HG03039 (cell line): ENCODE results near the gene CDH23.

ENCODE experiments used
- ATAC-seq: cut with Tn5 transposase; IDR thresholded peaks from one replicate; pipeline ENCODE4 v1.9.1; 2021; ENCODE audit warnings: mild to moderate bottlenecking, moderate library complexity; ENCODE audit not compliant: unreplicated experiment

Gene CDH23

GRCh38 chr10:71437537-71438092, 40.9 kb downstream of the CDH23 start:
- no peak for ATAC-seq

DNA sequence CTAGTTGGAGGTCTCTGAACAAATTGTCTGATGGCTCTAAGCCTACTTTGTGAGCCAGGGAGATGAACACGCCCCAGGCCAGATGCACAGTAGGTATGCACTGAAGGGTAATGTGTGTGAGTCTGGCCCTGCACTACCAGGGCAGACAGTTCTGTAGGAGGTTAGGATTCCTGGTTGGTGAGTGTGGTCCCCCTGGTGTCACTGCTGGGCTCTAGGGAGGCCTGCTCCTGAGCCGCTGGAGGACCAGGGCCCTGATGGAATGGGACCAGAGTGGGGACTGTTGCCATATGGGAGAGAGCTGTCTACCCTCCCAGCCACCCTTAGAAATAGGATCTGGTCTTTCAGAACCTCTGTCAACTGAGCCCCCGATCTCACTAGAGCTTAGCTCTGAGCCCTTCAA, 42.0 kb downstream of the CDH23 start:
- ATAC-seq, result no peak

DNA sequence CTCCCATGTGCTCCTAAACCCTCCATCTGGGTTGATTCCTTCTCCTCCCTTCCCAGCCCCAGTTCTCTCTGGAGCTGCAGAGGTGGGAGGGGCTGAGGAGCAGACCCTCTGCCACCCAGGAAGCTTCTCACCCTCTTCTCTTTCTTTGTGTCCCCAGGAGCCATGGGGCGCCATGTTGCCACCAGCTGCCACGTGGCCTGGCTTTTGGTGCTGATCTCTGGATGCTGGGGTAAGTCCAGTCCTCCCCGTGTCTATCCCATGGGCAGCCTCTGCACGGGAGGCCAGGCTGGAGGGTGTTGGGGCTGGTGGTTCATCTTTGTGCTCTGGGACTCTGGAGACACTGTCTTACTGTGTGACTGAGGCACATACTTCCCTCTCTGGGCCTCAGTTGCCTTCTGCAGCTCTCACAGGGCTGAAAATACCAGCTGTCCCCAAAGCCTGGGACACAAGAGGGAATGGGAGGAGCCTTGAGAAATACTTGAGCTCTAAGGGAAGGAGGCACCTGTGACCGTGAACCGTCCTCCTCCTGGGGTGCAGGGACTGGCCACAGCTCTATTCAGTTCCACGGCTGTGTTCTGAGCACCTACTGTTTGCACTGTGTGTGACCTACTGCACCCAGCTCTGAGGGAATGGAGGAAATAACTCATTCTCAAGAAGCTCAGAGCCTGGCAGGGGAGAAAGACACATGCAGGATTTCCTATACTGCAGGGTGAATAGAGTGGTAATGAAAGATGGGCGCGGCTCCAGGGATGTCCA, 43.1 kb downstream of the CDH23 start:
- ATAC-seq, result no peak

DNA sequence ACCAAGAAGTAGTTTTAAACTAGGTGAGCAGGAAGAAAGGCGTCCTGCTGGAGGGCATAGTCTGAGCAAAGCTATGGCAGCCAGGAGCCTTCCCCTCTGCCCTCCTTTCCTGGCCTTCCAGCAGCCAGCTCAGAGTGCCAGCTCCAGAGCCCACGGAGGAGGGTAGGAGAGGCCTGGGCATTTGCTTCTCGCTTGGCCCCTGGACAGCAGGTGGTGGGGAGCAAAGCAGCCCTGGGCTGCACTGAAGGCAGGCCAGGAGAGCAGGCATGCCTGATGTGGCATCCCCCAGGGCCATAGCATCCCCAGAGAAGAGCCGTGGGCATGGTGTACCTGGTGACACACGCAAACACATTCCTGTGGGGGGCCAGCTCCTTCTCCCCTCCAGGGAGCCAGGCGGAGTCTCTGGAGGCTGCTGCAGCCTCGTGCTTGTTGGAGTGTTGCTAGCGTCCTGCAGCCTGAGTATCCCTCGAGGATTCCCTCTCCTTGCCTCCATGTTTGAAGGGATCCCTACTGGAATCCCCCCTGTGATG, 43.9 kb downstream of the CDH23 start:
- no peak for ATAC-seq

DNA sequence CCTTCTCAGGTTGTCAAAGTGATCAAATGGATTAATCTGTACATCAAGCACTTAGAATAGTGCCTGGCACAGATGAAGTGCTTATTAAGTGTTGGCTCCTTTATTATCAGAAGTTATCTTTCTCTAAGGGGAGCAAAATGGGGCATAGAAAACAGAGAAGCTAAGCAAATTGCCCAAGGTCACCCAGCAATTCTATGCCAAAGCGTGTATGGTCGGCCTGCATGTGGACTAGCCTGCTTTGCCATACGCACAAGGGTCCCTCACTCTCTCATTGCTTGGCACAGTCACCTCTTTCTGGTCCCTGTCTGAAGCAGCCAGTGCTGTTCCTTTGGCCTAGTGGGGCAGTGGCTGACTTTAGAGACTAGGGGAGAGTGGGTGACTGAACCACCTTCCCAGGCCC, 45.3 kb downstream of the CDH23 start:
- ATAC-seq, result no peak

DNA sequence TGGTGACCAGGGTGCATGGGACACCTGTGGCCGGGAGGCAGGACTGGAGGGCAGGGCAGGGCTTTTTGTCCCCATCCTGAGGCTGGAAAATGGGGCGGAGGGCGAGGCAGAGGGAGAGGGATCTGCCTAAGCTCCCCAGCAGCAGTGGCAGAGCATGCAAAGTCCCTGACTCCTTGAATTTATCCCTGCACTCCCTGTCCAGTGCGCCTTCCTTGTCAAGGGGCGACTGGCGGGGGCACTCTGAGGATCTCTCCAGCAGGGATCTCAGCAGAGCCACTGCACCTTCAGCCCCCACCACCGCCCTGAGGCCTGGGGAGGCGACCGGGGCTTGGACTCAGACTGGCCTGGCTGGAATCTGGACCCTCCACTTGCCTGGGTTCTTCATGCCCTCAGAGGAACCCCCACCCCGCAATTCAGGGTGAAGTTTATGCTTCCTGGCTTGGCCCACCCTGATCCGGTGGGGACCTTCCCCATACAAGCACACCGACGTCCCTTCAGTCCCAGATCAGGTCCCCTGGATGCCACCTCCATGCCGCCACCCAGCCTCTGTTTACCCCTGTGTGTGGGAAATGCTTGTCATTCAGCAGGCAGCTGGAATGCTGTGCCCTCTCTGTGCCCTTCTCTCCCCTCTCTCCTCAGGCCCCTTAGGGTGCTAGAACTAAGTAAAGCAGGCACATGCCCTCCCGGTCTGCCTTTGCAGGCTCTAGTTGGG, 46.3 kb downstream of the CDH23 start:
- no peak for ATAC-seq

GRCh38 chr10:71443676-71444075, 47.0 kb downstream of the CDH23 start:
- no peak for ATAC-seq

DNA sequence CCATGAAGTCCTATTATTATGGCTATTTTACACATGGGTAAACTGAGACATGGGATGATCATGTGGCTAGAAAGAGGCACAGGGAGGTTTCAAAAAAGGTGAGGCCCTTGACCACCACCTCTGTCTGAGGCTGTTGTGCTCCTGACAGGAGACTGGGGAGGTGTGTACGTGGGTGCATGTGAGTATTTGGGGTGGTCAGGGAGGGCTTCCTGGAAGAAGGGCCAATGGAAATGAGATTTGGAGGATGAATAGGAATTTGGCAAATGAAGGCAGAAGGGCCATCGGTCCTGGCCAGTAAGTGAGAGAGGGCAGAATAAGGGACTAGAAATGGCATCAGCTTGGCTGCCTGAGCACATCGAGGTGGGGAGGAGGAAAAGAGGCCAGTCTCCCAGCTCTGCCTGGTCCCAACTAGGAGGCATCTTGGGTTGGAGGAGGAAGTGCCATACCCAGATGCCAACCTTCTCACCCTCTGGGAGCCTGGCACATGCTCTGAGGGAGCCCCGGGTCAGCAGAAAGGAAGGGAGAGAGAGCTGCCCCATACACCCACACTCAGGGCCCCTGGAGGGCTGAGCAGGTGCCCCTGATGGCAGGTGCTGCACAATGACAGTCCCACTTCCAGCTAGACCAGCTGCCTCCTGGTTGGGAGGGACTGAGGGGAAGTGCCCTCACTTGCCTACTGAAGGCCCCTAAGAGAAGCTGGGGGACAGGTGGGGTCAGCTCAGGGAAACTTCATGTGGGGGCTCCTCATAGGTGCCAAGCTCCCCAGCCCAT, 47.7 kb downstream of the CDH23 start:
- ATAC-seq, result no peak

DNA sequence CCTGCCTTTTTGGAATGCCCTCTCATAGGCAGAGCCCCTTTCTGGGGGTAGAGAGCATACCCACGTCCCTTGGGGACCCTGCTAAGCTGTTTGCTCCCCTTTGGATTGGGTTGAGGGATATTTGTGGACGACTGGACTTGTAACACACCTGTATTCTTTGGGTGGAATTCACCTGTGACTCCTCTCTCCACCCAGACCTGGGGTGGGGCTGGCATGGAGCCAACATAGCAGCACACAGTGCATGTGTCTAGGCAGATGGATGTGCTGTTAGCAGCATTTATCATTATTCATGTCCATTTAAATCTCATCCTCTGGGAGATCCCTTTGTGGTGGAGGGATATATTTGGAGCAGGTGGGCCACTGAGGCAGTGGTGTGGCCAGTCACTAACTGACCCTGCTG, 51.0 kb downstream of the CDH23 start:
- ATAC-seq, result no peak

GRCh38 chr10:71448146-71448545, 51.4 kb downstream of the CDH23 start:
- no peak for ATAC-seq

- no peak for ATAC-seq
These were observed 52.3 kb downstream of the CDH23 start for GRCh38 chr10:71449026-71449425.

DNA sequence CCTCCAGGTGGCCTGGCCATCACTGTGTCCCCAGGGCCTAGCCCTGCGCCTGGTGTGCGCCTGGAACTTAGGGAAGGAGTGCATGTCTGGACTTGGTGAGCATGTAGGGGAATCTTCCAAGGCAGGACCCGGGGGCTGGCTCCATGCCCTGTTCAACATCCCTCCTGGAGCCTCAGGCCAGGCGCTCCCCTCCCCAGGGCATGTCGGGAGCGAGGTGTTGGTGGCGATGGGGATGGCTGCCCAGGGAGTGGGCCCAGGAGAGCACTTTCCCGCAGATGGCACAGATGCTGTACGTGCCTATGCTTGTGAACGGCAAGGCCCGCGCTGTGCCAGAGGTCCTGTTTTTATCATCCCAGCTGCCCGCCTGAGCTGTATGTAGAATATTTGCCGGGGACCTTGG, 55.0 kb downstream of the CDH23 start:
- no peak for ATAC-seq

DNA sequence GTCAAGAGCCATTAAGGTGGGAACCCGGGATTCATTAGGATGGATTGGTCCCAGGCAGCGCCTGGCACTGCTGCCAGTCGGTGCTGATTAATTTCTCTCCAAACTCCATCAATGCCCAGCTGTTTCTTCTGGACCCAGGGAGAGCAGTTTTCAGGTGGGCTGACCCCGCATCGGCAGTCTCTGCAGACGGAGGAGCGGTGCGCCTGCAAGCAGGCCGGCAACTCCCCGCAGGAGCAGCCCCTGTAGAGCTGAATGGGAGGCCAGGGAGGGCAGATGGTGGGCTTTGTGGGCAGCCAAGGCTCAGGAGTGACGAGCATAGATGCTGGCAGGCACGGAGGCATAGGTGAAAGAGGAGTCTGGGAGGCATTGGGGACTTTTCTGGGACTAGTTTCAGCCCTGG, 56.5 kb downstream of the CDH23 start:
- ATAC-seq, result no peak

DNA sequence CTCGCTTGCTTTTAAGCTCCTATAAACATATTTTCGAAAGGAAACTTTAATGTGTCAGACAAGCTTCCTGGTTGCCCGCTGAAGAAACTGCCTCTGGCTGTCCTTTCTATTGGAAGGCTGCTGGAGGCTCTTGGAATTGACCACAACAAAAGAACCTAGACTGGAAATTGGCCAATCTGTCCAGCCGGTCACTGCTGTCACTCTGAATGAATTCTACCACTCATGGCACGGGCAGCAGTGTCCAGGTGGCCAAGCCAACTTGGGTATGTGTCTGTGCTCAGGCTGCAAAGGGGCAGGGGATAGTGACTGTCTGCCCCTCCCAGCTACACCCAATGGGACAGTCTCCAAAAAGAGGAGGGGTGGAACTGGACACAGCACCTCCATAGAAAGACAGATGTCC, 57.6 kb downstream of the CDH23 start:
- ATAC-seq, result no peak

- ATAC-seq, result no peak
These were observed 58.3 kb downstream of the CDH23 start for GRCh38 chr10:71455035-71455434.

DNA sequence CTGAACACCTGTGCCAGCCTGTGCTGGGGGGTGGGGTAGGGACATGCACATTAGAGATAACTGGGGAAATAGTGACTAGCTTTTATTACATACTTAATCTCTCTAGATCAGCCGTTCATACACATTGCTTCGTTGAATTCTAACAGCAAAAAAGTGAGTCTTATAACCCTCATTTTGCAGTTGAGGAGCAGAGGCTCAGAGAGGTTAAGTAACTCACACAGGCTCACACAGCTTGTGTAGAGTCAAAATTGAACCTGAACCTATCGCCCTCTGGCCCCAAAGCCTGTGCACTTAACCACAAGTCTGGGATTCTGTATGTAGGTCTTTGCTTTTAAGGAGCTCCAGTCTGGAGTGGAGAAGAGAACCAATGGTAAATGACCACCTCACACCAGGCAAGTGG, 59.9 kb downstream of the CDH23 start:
- ATAC-seq, result no peak

- ATAC-seq, result no peak
These were observed 61.2 kb downstream of the CDH23 start for GRCh38 chr10:71457908-71458307.

DNA sequence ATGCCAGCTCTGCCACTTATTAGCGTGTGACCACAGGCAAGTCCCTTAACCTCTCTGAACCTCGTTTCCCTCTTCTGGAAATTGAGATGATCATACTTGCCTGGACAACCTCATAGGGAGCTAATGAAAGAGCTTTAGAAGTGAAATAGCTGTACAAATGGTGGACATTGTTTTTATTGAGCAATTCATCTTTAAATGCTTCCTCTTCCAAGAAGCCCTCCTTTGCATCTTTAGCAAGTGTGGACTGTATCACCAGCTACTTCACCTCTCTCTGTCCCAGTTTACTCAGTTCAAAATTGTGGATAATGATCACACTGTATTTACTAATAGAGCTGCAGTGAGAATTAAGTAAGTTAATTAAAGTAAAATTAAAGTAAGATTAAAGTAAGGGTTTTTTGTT, 61.7 kb downstream of the CDH23 start:
- no peak for ATAC-seq

DNA sequence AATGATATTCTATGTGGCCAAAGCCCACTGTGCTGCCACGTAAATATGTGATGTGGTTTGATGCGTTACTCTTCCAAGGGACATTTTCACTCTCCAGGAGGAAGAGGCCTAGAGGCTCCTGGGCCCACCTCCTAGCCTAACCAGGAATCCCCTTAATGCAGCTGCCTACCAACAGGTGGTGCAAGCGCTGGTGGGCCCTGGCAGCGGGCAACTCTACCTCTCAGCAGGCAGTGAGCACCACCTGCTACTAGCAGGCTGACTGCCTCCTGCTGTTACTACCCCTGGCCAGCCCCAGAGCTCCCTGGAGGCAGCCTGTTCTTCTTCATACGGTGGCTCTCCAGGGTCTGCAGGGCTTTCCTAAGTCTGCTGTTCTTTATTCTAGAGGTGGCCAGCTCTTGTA, 62.8 kb downstream of the CDH23 start:
- ATAC-seq, result no peak

DNA sequence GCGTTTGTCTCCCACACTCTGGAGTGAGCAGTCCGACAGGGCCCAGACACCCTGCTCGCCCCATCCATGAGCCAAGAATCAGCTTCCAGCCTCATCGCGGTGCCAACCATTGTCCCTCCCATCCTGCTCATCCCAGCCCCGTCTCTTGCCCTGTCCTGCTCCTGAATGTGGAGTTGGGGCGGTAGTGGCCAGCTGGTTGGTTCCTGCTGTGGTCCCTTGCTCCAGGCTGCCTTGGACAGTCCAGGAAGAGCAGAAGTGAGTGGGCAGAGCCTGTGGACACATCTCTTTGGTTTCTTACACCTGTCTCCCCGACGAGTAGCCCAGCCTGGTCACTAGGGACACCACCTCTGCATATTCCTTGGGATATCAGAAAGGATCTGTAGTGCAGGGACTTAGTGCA, 63.9 kb downstream of the CDH23 start:
- ATAC-seq, result no peak

- ATAC-seq, result no peak
These were observed 64.7 kb downstream of the CDH23 start for GRCh38 chr10:71461457-71461856.
